Activated T-cell treated with anti-CD3 and anti-CD28 coated beads, Interleukin-2, amount 50 U/mL, for 1 hour (primary cell): ENCODE measurements around the gene FNDC3B.

Experiments
- DNase-seq: peaks from one replicate; pipeline ENCODE4 v3.0.0-alpha.2; 2020

FNDC3B gene

DNA sequence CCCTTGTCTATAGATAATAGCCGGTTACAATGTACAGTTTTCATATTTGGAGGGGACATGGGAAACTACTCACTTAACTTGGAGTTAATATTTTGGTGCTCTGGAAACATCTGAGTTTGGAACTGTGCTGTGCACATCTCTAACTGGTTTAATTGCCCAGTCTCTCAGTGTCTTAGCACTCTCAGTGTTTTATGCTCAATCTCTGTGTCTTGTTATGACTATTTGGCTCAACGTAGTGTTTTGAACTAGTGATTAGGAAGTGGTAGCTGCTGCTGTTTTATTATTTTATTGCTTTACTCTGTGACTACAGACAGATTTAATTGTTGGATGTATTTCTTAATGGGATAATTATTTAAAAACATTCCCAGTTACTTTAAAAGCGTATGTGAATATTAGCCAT, 17.0 kb downstream of the FNDC3B start:
- DNase-seq: no peak

- DNase-seq: no peak
Observed at GRCh38 chr3:172057059-172057458, 17.7 kb downstream of the FNDC3B start.

GRCh38 chr3:172057624-172058327, 18.4 kb downstream of the FNDC3B start:
- DNase-seq: no peak

GRCh38 chr3:172059532-172059931, 20.2 kb downstream of the FNDC3B start:
- no peak for DNase-seq

DNA sequence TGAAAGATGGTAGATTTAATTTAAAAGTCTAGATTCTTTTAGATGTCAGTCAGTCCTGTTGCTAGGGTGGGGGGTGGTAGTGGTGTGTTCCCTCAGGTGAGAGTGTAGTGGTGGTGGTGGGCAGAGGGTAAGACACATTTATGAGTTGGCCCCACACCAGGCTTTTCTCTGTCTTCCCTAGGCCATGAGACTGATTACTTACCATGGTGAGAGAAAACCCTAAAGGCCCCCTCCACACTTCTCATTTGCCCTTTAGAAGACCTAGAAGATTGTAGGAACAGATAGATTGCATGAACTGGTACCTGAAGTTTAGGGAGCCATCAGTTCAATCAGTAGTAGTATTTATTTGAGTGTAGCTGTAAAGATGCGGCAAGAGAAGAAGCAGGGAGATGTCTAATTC, 20.9 kb downstream of the FNDC3B start:
- DNase-seq: no peak

- no peak for DNase-seq
Observed at GRCh38 chr3:172061724-172062184, 22.4 kb downstream of the FNDC3B start.

GRCh38 chr3:172062761-172063160, 23.4 kb downstream of the FNDC3B start:
- DNase-seq: no peak

- no peak for DNase-seq
Observed at GRCh38 chr3:172063456-172064432, 24.4 kb downstream of the FNDC3B start.

DNA sequence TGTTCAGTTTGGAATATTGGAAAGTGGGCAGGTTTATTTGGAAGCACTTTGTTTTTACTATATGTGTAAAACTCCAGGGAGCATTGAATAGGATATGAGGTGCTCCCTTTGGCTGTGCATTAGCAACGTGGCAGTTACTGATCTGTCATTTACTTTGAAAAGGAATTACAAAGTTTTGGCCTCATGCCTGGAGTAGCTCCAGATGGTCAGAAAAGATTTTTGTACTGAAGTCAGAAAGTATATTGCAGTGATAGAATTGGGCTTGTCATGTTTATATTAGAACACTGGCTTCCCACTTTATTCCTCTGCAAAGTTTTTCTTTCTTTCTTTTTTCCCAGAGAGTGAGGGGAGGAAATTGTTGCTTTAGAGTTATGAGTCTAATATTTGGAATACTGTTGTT, 26.1 kb downstream of the FNDC3B start:
- no peak for DNase-seq

GRCh38 chr3:172065967-172066762, 26.8 kb downstream of the FNDC3B start:
- no peak for DNase-seq

GRCh38 chr3:172066880-172067796, 27.8 kb downstream of the FNDC3B start:
- no peak for DNase-seq

DNA sequence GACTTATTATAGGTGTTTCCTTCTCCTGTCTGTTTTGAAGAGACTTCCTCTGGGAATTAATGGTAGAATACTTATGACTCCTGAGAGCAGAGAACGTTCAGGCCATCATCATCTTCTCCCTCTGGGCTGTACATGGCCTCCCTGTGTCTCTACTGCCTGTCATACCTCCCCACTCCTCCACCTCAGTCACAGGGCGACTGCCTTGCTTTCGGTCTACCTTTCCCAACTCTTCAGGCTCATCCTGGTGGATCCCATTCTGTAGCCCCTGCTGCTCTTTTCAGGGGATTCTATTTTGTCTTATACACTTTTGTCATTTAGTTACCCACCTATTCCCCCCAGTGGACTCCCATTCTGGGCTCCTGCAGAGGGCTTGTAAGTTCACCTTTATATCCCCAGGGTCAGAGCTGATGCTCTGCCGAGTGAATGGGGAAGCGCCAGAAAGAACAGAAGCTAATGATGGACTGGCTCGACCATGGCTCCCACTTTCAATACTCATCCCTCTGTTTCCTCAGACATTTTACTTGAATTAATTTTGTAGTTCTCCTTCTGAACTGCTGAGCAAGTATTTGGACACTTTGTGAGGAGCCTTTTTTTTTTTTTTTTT, 28.6 kb downstream of the FNDC3B start:
- DNase-seq: no peak

DNA sequence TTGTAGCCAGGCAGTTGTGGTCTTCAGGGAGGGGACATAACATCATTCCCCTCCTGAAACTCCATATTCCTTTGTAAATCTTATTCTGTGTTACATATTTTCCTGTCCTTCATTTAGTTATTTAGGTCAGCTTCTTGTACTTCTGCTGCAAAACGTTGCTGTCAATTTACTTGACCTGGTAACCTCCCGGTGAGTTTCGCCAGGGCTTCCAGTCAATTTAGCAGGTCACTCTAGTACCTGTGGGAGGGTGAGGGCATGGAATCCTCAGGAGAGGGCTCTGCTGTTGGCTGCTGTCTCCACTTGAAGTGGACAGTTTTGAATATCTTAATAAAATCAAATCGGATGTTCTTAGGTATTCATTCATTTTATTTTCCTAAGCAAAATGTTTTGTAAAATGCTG, 29.6 kb downstream of the FNDC3B start:
- no peak for DNase-seq

GRCh38 chr3:172069478-172069877, 30.1 kb downstream of the FNDC3B start:
- no peak for DNase-seq

- DNase-seq: no peak
Observed at GRCh38 chr3:172070269-172070668, 30.9 kb downstream of the FNDC3B start.

- DNase-seq: no peak
Observed at GRCh38 chr3:172070802-172071201, 31.4 kb downstream of the FNDC3B start.

DNA sequence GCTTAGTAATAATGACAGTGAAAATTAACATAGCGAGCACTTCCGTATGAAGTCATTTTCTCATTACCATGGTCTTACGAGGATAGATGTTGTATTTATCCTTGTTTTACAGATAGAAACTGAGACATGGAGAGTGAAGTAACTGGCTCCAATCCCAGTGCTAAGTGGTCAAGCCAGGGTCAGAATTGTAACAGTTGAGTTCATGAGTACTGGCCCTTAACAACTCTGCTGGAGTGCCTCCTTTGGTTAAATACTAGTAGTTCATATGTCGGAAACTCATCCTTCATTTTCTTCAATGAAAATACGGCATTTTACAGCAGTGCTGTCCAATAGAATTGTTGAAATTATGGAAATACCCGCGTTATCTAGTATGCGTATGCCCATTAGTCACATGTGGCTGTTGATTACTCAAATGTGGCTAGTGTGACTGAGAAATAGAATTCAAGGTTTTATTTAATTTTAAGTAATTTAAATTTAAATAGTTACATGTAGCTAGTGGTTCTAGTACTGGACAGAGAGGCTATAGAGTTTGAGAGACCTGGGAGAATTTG, 32.5 kb downstream of the FNDC3B start:
- DNase-seq: no peak

- DNase-seq: no peak
Observed at GRCh38 chr3:172072543-172072942, 33.2 kb downstream of the FNDC3B start.

DNA sequence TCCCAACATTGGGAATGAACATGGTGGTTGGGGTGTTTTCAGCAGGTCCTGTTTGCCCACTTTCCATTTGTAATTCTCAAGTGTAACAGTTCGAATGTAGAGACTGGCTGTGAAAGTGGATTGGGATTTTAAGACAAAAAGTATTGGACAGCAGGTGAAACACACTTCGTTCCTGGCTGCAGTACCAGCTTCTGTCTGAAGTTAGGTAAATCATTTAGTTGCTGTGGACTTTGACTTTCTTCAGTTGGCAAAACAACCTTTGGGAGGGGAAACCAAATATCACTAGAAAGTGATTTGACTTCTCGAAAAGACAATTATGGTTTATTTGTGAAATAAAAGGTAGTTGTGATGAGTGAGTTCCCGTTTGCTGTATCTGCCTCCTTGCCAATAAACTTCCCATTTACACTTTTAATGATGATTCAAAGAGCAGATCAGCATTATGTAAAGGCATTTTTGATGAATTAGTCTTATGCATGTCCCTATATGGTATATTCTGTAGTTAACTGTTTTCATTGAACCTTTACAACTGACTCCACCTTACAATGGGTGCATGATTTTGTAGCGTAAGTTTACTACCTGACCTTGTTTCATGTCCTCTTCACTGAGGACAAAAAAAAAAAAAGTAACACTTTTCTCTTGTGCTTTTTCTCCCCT, 34.0 kb downstream of the FNDC3B start:
- DNase-seq: no peak

DNA sequence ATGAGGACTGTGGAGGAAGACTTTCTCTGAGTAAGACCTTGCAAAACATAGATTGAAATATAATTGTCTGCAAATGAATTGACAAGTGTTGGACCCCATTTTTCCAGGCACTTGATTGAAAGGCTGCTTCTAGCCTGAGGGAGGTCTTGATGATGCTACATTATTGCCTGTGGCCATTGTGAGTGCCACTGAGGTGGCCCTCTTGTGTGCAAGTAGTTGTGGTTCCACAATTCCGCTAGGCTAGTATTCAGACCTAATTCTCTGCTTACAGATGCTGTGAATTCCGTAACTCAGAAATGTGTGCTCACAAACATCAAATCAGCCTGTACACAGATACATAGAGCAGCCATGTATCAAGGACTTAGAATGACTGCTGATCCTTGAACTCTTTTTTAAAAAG, 34.7 kb downstream of the FNDC3B start:
- DNase-seq: no peak

DNA sequence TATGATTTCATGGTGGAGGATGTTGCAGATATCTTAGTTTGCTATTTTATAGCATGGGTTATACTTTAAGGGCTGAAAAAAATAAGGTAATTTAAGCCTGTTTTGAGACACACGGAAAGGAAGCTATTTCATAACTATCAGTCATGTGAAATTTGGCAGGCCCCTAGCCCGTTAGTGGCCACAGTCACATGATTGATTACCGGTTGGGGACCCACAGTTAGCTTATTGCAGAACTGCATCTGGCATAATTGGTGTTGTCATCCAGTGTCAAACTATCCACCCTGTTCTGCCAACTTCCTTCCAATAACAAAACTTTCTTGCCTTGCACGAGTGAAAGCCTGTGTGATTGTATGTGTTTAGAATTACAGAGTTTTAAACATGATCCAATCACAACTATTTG, 35.2 kb downstream of the FNDC3B start:
- DNase-seq: no peak
